Coronary artery (tissue), 2 donors: Measurements from ENCODE around the gene CPLX1.

Experiments used
- DNase-seq: peaks from one replicate; pipeline ENCODE4 v3.0.0-alpha.2; 2017; ENCODE audit warnings: low spot score
- H3K27ac ChIP-seq, 2 donors: fragments of 200-600 bp; sonication (generic); one replicate each; pipeline ENCODE4 v1.5.1; 2016 to 2019
- H3K4me3 ChIP-seq: fragments of 200-600 bp; sonication (generic); 2 replicates; pipeline ENCODE4 v1.5.1; 2016; ENCODE audit warnings: mild to moderate bottlenecking, moderate library complexity
- TF ChIP-seq, protein P1 (sequence below): fragments of 200-600 bp; sonication (generic); IDR thresholded peaks from one replicate; pipeline ENCODE4 v1.5.1; 2019; ENCODE audit warnings: antibody characterized with exemption

CPLX1 gene

DNA sequence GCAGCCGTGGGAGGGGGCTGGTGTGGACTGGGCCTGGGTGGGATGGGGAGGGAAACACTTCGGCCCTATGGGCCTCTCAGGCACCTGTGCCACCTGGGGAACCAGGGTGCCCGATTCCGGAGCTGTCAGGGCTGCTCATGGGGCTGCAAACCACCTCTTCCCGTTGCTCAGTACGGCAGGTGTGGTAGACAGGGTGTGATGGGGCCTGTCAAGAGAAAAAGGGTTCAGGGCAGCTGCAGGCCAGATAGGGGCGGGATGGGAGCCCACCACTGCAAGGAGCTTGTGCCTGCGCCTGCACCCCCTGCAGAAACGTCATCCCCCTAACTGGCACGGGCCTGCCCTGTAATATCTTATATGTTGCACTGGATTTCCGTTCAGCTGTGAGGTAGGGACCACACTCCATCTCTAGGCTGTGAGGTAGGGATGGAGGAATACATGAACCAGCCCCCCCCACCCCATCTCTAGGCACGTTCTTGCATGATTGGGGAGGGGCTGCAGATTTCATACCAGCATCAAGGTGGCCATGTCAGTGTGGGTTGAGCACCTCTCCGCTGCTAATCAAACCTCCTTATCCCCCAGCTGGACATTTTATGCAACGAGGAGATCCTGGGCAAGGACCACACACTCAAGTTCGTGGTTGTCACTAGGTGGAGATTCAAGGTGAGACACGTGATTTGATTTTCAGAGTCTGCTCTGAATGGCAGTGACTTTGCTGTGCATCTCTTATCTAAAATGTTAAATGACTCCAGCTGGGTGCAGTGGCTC lies 61.3 kb downstream of the CPLX1 start:
- Histone ChIP-seq H3K4me3 (no peak overlapping the region), H3K27ac (no peak overlapping the region)
- TF ChIP-seq, protein P1, sequence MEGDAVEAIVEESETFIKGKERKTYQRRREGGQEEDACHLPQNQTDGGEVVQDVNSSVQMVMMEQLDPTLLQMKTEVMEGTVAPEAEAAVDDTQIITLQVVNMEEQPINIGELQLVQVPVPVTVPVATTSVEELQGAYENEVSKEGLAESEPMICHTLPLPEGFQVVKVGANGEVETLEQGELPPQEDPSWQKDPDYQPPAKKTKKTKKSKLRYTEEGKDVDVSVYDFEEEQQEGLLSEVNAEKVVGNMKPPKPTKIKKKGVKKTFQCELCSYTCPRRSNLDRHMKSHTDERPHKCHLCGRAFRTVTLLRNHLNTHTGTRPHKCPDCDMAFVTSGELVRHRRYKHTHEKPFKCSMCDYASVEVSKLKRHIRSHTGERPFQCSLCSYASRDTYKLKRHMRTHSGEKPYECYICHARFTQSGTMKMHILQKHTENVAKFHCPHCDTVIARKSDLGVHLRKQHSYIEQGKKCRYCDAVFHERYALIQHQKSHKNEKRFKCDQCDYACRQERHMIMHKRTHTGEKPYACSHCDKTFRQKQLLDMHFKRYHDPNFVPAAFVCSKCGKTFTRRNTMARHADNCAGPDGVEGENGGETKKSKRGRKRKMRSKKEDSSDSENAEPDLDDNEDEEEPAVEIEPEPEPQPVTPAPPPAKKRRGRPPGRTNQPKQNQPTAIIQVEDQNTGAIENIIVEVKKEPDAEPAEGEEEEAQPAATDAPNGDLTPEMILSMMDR, result no peak
- DNase-seq, result no peak

DNA sequence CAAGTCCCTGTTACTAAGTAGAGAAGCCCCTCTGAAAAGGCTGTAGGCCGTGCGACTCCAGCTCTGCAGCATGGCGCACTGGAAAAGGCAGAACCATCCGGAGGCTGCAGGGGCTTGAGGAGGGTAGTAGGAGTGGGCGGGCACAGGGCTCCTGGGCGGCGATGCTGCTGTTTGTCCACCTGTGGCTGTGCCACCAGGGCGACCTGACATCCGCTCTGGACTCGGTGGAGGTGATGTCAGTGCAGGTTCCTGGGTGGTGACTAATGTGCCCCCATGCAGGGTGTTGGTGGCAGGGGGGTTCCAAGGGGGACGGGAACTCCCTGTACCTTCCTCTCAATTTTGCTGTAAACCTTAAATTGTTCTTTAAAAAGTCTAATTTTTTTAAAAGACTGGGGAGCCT lies 62.0 kb downstream of the CPLX1 start:
- Histone ChIP-seq H3K4me3 (no peak overlapping the region), H3K27ac (no peak overlapping the region)
- TF ChIP-seq, protein P1, result no peak
- no peak for DNase-seq

DNA sequence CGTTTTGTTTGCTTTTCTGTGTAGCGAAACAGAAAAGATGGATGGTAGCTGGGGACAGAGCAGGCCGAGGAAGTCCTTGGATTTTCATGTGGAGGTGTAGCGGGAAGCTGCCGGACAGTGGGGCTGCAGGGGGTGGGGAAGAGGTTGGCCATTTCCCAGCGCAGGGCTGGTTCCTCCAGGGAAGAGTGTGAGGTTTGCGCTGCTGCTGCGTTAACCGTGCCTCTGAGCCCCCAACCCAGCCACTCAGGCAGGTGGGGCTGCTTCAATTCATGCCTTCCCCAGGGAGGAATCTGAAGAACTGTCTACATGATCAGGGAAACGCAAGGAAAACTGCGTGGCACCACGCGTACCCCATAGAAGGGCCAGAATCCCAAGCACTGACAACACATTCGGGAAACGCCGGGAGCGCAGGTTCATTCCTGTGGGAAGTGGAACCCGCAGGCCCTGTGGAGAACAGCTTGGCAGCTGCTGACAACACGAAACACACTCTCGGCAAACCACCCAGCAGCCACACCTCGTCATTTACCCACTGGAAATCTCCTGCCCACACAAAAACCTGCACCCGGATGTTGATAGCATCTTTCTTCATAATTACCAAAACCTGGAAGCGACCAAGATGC lies 62.6 kb downstream of the CPLX1 start:
- DNase-seq, result no peak
- no peak overlapping the region for H3K27ac ChIP-seq
- TF ChIP-seq, protein P1, result no peak
- H3K4me3 ChIP-seq, result no peak overlapping the region

DNA sequence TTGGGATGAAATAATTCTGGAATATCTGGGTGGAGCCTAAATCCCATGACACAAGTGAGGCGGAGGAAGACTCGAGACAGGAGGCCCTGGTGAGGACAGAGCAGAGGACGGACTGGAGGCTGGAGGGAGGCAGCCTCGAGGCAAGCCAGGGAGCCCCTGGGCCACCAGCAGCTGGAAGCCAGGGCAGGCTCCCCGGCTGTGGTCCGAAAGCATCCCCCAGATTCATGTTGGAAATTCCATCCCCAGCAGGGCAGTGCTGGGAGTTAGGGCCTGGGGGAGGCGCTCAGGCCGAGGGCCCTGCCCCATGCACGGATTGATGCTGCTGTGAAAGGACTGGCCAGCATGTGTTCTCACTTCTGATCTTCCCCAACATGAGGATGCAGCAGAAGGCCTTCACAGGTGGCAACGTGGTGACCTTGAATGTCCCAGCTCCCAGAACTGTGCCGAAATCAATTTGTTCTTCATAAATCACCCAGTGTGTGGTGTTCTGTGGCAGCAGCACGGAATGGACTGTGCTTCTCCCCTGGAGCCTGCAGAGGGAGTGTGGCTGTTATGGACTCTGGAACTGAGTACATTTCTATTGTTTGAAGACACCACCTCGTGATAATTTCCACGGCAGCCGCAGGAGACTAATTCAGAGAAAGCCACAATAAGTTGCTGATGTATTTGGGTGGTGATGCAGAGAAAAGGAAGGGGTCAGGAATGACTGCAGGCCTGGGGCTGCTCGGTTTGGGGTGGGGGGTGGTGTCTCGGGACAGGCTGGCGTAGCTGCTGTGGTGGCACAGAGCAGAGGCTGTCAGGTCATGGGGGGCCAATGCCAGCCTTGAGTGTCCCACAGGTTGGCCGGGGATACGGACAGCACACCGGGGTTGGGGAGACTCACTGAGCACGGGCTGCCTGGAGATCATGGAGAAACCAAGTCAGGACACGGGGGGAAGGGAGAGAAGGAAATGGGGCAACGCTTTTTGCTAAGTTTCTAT lies 63.4 kb downstream of the CPLX1 start:
- TF ChIP-seq, protein P1, result no peak
- Histone ChIP-seq H3K4me3 (no peak overlapping the region), H3K27ac (no peak overlapping the region)
- no peak for DNase-seq

DNA sequence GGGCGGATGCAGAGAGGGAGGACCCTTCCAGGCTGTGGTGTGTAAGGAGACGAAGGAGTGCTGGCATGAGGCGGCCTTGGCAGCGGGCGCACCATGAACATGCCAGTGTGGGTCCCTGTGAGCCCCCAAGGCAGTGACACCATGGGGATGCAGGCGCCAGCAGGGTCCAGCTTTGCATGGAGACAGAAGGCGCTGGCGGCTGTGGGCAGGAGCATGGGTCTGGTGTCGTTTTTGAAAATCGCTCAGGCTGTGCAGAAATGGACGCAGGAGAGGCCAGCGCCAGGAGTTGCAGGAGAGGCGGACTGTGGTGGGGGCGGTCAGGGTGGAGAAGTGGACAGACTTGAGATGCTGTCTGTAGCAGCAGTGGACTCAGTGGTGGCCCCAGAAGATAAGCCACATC lies 64.2 kb downstream of the CPLX1 start:
- TF ChIP-seq, protein P1, result no peak
- Histone ChIP-seq H3K4me3 (no peak overlapping the region), H3K27ac (no peak overlapping the region)
- no peak for DNase-seq

DNA sequence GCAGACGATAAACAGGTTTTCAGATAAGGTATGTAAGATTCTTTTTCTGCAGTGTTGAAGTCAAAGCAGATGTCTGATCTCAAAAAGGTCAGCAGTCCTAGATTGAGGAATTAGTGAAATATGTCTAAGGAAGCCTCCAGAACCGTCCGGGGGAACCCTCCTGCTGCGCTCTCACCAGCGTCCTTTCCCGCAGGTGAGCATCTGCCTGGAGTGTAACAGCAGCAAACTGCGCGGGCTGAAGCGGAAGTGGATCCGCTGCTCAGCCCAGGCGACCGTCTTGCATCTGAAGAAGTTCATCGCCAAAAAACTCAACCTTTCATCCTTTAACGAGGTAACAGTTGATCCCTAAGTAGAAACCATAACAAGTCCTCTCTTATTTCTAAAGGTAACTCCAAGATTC lies 64.8 kb downstream of the CPLX1 start:
- TF ChIP-seq, protein P1, result no peak
- no peak for DNase-seq
- Histone ChIP-seq H3K27ac (no peak overlapping the region), H3K4me3 (no peak overlapping the region)
